H7 (cell line): Measurements from ENCODE around the gene CCRL2. TPM values are rescaled to one million over a fixed set of nuclear protein-coding genes. Genes with fewer than 3 reads are reported as not detected.
"Not testable (repeated sequence)": the region's sequence is repeated elsewhere in the genome, so short reads cannot be mapped to it uniquely, and the experiment has no call there.

Experiments
- DNase-seq: peaks from one replicate; pipeline ENCODE4 v3.0.0; 2012
- H3K27me3 ChIP-seq: 2 replicates; pipeline ENCODE4 v1.6.0; 2011; ENCODE audit warnings: mild to moderate bottlenecking, low read length; ENCODE audit not compliant: control insufficient read depth, insufficient read depth
- H3K36me3 ChIP-seq: replicated peaks from 2 replicates; pipeline ENCODE4 v1.5.1; 2011; ENCODE audit warnings: low read length; ENCODE audit not compliant: control insufficient read depth, insufficient read depth
- H3K4me3 ChIP-seq: 2 replicates; pipeline ENCODE4 v1.5.1; 2011; ENCODE audit warnings: low read depth, mild to moderate bottlenecking, control low read depth, low read length, moderate library complexity; ENCODE audit not compliant: insufficient read depth
- total RNA-seq: library from RNA; depleted of rRNA; stranded (reverse); fragments of >200 nt; shearing (Covaris generic); gene quantifications from 2 replicates; pipeline ENCODE4 v1.2.3, GENCODE V29; 2014

Gene CCRL2
- total RNA-seq, 1 experiment from 2014 or later = not detected

GRCh38 chr3:46371519-46372340 lies 35.3 kb upstream of the CCRL2 start:
- DNase-seq = no peak
- Histone ChIP-seq H3K4me3 (no peak overlapping the region), H3K36me3 (no peaks in the 10 kb centered on the region), H3K27me3 (no peaks in the 10 kb centered on the region)

GRCh38 chr3:46372492-46373359 lies 34.3 kb upstream of the CCRL2 start:
- DNase-seq = no peak
- Histone ChIP-seq H3K27me3 (no peaks in the 10 kb centered on the region), H3K36me3 (no peaks in the 10 kb centered on the region), H3K4me3 (no peak overlapping the region)

DNA sequence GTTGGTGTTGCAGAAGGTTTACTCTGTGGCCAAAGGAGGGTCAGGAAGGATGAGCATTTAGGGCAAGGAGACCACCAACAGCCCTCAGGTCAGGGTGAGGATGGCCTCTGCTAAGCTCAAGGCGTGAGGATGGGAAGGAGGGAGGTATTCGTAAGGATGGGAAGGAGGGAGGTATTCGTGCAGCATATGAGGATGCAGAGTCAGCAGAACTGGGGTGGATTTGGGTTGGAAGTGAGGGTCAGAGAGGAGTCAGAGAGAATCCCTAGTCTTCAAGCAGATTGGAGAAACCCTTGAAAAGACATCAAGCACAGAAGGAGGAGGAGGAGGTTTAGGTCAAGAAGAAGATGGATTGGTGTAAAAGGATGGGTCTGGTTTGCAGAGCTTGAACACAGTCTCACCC lies 32.3 kb upstream of the CCRL2 start:
- Histone ChIP-seq H3K36me3 (no peaks in the 10 kb centered on the region), H3K27me3 (no peaks in the 10 kb centered on the region), H3K4me3 (no peak overlapping the region)
- no peak for DNase-seq

DNA sequence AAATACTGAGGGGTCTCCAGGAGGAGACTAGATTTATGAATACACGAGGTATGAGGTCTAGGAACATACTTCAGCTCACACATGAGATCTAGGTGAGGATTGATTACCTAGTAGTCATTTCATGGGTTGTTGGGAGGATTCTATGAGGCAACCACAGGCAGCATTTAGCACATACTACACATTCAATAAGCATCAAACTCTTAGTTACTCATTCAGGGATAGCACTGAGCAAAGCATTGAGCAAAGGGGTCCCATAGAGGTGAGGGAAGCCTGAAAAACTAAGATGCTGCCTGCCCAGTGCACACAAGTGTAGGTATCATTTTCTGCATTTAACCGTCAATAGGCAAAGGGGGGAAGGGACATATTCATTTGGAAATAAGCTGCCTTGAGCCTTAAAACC lies 31.8 kb upstream of the CCRL2 start:
- no peaks in the 10 kb centered on the region for H3K27me3 ChIP-seq
- no peak overlapping the region for H3K4me3 ChIP-seq
- no peaks in the 10 kb centered on the region for H3K36me3 ChIP-seq
- no peak for DNase-seq

GRCh38 chr3:46375814-46376213 lies 31.2 kb upstream of the CCRL2 start:
- Histone ChIP-seq H3K4me3 (no peak overlapping the region), H3K27me3 (no peaks in the 10 kb centered on the region), H3K36me3 (no peaks in the 10 kb centered on the region)
- DNase-seq = no peak

DNA sequence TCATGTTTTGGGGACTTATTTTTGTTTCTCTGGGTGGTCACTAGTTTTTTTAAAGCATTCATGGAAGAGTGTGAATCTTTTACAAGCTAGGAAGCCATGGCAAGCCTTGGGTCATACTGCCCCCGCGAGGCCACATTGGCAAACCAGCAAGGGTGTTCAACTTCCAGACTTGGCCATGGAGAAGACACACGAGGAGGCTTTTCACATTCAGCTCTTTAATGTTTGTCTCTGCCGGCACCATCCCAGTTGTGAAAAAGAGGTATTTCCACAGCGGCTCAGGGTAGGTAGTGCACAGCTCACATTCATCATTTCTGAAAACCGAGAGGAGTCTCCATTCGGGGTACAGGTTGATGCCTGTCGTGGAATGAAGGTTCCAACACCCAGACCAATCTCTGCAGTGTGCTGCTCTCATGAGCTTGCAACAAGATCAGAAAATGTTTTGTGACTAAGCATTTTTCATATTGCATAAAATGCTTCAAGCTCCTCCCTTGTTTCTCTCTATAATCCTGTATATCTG lies 28.6 kb upstream of the CCRL2 start:
- peak; percentile 61 for DNase-seq
- no peaks in the 10 kb centered on the region for H3K36me3 ChIP-seq
- no peaks in the 10 kb centered on the region for H3K27me3 ChIP-seq
- H3K4me3 ChIP-seq = no peak overlapping the region

- no peak for DNase-seq
- H3K27me3 ChIP-seq = no peaks in the 10 kb centered on the region
- H3K36me3 ChIP-seq = no peaks in the 10 kb centered on the region
- H3K4me3 ChIP-seq = no peak overlapping the region
Measured at GRCh38 chr3:46380471-46381221, 26.4 kb upstream of the CCRL2 start.

GRCh38 chr3:46381625-46382024 lies 25.4 kb upstream of the CCRL2 start:
- Histone ChIP-seq H3K27me3 (no peaks in the 10 kb centered on the region), H3K4me3 (no peak overlapping the region), H3K36me3 (no peaks in the 10 kb centered on the region)
- no peak for DNase-seq

- no peak overlapping the region for H3K4me3 ChIP-seq
Measured at GRCh38 chr3:46383211-46383950, 23.7 kb upstream of the CCRL2 start.

GRCh38 chr3:46383951-46384330 lies 23.1 kb upstream of the CCRL2 start:
- Histone ChIP-seq H3K4me3 (no peak overlapping the region), H3K27me3 (no peaks in the 10 kb centered on the region), H3K36me3 (no peaks in the 10 kb centered on the region)
- DNase-seq = no peak

More at GRCh38 chr3:46383211-46383950, 23.7 kb upstream of the CCRL2 start:
- no peak for DNase-seq
- Histone ChIP-seq H3K36me3 (no peaks in the 10 kb centered on the region), H3K27me3 (no peaks in the 10 kb centered on the region)

DNA sequence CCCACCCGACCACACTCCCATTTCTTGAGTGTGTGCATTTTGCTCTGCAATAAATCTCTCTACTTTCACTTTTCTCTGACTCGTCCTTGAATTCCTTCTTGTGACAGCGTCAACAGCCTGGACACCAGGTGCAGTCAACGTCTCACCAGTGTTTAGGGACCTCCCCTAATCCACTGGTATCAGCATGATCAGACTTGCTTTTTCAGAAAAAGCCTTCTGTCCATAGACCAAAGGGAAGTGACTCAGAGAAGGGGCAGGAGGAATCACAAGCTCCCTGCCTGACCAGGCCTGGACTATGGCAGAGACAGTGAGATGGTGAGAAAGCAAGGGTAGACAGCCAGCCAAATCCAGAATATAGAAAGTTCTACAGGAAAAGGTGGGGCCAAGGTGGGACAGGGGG lies 20.9 kb upstream of the CCRL2 start:
- no peaks in the 10 kb centered on the region for H3K27me3 ChIP-seq
- DNase-seq = no peak
- H3K4me3 ChIP-seq = no peak overlapping the region
- no peaks in the 10 kb centered on the region for H3K36me3 ChIP-seq

DNA sequence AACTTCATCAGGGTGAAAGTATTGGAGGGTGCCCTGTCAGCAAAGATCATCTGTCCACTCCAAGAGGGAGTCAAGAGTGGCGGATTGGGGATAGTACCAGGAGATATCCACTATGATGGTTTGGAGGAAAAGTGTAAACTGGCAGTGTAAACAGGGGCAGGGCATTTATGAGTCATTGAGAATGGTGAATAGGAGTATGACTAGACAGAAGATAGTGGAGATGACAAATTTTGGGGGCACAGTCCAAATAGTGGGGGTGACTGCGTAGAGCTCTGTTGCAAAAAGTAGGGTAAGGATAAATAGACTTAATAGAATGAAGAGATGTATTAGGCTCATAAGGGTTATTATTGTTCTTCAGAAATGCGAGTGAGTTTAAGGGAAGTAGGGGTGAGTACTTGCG lies 18.2 kb upstream of the CCRL2 start:
- H3K36me3 ChIP-seq, DNase-seq: not testable (repeated sequence)

DNA sequence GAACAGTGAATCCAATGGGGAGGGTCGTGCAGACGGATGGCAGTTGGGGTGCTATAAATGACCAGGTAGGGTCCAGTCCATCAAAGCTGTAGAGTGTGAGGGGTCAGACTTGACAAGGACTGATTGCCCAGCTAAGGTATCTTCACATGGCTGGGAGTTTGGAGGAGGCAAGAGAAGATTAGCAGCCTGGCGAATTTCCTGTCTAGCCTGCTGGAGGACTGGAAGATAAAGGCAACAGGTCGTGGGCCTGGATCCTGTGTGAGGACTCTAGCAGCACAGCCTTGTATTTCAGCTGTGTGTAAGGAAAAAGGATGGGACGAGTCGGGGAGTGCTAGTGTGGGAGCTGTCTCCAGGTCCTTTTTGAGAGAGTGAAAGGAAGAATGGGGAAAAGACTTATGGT lies 17.8 kb upstream of the CCRL2 start:
- H3K27me3 ChIP-seq = no peaks in the 10 kb centered on the region
- H3K4me3 ChIP-seq = no peak overlapping the region

More for the DNA sequence above, 18.2 kb upstream of the CCRL2 start:
- not testable (repeated sequence) for H3K4me3 ChIP-seq, H3K27me3 ChIP-seq

GRCh38 chr3:46391526-46391925 lies 15.5 kb upstream of the CCRL2 start:
- not testable (repeated sequence) for DNase-seq, H3K4me3 ChIP-seq, H3K27me3 ChIP-seq, H3K36me3 ChIP-seq

More for the DNA sequence above, 17.8 kb upstream of the CCRL2 start:
- no peak for DNase-seq
- H3K36me3 ChIP-seq = no peaks in the 10 kb centered on the region
